ENCODE data around the gene CEBPE. TPM values are rescaled to one million over a fixed set of nuclear protein-coding genes. Genes with fewer than 3 reads are reported as not detected.
"Not testable (repeated sequence)": the region's sequence is repeated elsewhere in the genome, so short reads cannot be mapped to it uniquely, and the experiment has no call there.

Gene CEBPE
- total and polyA plus RNA-seq, 7 donors, result 0.03 to 0.22 (median 0.18) TPM; not detected in 3

- peaks cover 8% of the 10 kb centered on the region for H3K4me1 ChIP-seq
- no peaks in the 10 kb centered on the region for H3K9me3 ChIP-seq
- no peak overlapping the region for H3K27ac ChIP-seq
- H3K4me3 ChIP-seq, result no peak overlapping the region
- H3K36me3 ChIP-seq (ENCODE audit: insufficient read depth in 1 of 2, low read depth in 1 of 2), result no peaks in the 10 kb centered on the region
- ATAC-seq, result no peak
- no peak for TF ChIP-seq CTCF (IDR thresholded peaks at IDR 0.05)
- peaks cover 0 to 7% (median 3%) of the 10 kb centered on the region in 3 donors for H3K27me3 ChIP-seq (ENCODE audit: insufficient read depth in 3 of 3, low read length in 2 of 3)
- intact Hi-C loops (cut with DNase I), result no loop called here
- no peak for DNase-seq
- WGBS, 3 donors, result 50 to 59% (median 52%) methylated on average over 8 to 10 of the region's 10 CpGs
Observed at GRCh38 chr14:23113431-23114119, 5.5 kb downstream of the CEBPE start.

GRCh38 chr14:23112359-23113178 is 6.5 kb downstream of the CEBPE start:
- no peak for DNase-seq
- H3K9me3 ChIP-seq, result no peaks in the 10 kb centered on the region
- H3K27me3 ChIP-seq (ENCODE audit: insufficient read depth in 3 of 3, low read length in 2 of 3), result peaks cover 0 to 7% (median 3%) of the 10 kb centered on the region in 3 donors
- peaks cover 8% of the 10 kb centered on the region for H3K4me1 ChIP-seq
- H3K27ac ChIP-seq, result no peak overlapping the region
- no peak for TF ChIP-seq CTCF (IDR thresholded peaks at IDR 0.05)
- intact Hi-C loops (cut with DNase I), result no loop called here
- no peak overlapping the region for H3K4me3 ChIP-seq
- H3K36me3 ChIP-seq (ENCODE audit: insufficient read depth in 1 of 2, low read depth in 1 of 2), result no peaks in the 10 kb centered on the region
- no peak for ATAC-seq
- WGBS, 3 donors, result 70 to 71% (median 70%) methylated on average over 12 of the region's 12 CpGs

- Histone ChIP-seq H3K27ac (no peak overlapping the region), H3K36me3 (ENCODE audit: insufficient read depth in 1 of 2, low read depth in 1 of 2) (no peaks in the 10 kb centered on the region), H3K4me1 (peaks cover 8% of the 10 kb centered on the region), H3K27me3 (ENCODE audit: insufficient read depth in 3 of 3, low read length in 2 of 3) (peaks cover 0 to 7% (median 3%) of the 10 kb centered on the region in 3 donors), H3K4me3 (no peak overlapping the region), H3K9me3 (no peaks in the 10 kb centered on the region)
- TF ChIP-seq CTCF (IDR thresholded peaks at IDR 0.05), result no peak
- 59 to 63% (median 61%) methylated on average over 5 of the region's 5 CpGs for WGBS, 3 donors
- no peak for ATAC-seq
- no peak for DNase-seq
- intact Hi-C loops (cut with DNase I), result no loop called here
Observed at GRCh38 chr14:23110579-23111365, 8.3 kb downstream of the CEBPE start.

GRCh38 chr14:23109769-23110168 is 9.3 kb downstream of the CEBPE start:
- WGBS, 3 donors, result 68 to 85% (median 81%) methylated on average over 1 of the region's 1 CpG
- no peak overlapping the region for H3K4me3 ChIP-seq
- peaks cover 1% of the 10 kb centered on the region for H3K4me1 ChIP-seq
- H3K36me3 ChIP-seq (ENCODE audit: insufficient read depth in 1 of 2, low read depth in 1 of 2), result no peaks in the 10 kb centered on the region
- peaks cover 0 to 7% (median 3%) of the 10 kb centered on the region in 3 donors for H3K27me3 ChIP-seq (ENCODE audit: insufficient read depth in 3 of 3, low read length in 2 of 3)
- DNase-seq (no peak), ATAC-seq (no peak)
- no peak overlapping the region for H3K27ac ChIP-seq
- no peaks in the 10 kb centered on the region for H3K9me3 ChIP-seq
- TF ChIP-seq CTCF (IDR thresholded peaks at IDR 0.05), result no peak
- intact Hi-C loops (cut with DNase I), result no loop called here

- intact Hi-C loops (cut with DNase I); H3K27ac ChIP-seq; H3K36me3 ChIP-seq (ENCODE audit: insufficient read depth in 1 of 2, low read depth in 1 of 2); ATAC-seq; H3K4me3 ChIP-seq; H3K27me3 ChIP-seq (ENCODE audit: insufficient read depth in 3 of 3, low read length in 2 of 3); H3K9me3 ChIP-seq; H3K4me1 ChIP-seq; DNase-seq: not testable (repeated sequence)
- WGBS, 3 donors, result 87 to 91% (median 91%) methylated on average over 24 of the region's 24 CpGs
Observed at GRCh38 chr14:23108169-23108568, 10.9 kb downstream of the CEBPE start.

- H3K36me3 ChIP-seq (ENCODE audit: insufficient read depth in 1 of 2, low read depth in 1 of 2); DNase-seq; intact Hi-C loops (cut with DNase I); H3K4me1 ChIP-seq; H3K27me3 ChIP-seq (ENCODE audit: insufficient read depth in 3 of 3, low read length in 2 of 3); H3K9me3 ChIP-seq; H3K27ac ChIP-seq; H3K4me3 ChIP-seq; ATAC-seq: not testable (repeated sequence)
- 78 to 92% (median 87%) methylated on average over 2 of the region's 5 CpGs for WGBS, 3 donors
Observed at GRCh38 chr14:23107620-23108019, 11.4 kb downstream of the CEBPE start.

Measured in psoas muscle (tissue), 8 donors.